H1 (cell line): ENCODE results near the gene INAFM2. TPM values are rescaled to one million over a fixed set of nuclear protein-coding genes. Genes with fewer than 3 reads are reported as not detected.

Experiments
- CTCF ChIA-PET: fragments of 300-600 bp; sonication (Branson Sonifier 250); formaldehyde crosslinking; loops from one replicate; lab custom pipeline; 2021; ENCODE audit not compliant: partially characterized antibody; lab: Charles Lee
- POLR2A ChIA-PET: fragments of 300-600 bp; sonication (Branson Sonifier 250); formaldehyde crosslinking; loops from one replicate; lab custom pipeline; 2021; ENCODE audit warnings: inconsistent platforms; ENCODE audit not compliant: partially characterized antibody; lab: Charles Lee
- DNase-seq, 2 experiments: peaks; one replicate each; pipeline versions ENCODE4 v3.0.0 to v3.0.0-alpha.2; 2010 to 2022; ENCODE audit warnings: low spot score in 2 of 2, low read depth in 1 of 2, mixed read lengths in 1 of 2
- FAIRE-seq: peaks from 2 replicates; lab custom pipeline; 2011; peaks lifted over from hg19 to GRCh38; lab: Jason Lieb, UNC
- H2AFZ ChIP-seq: 2 replicates; pipeline ENCODE4 v1.8.1; 2012; ENCODE audit warnings: low read length, inconsistent platforms
- H2AK5ac ChIP-seq: 2 replicates; pipeline ENCODE4 v1.6.1; 2013; ENCODE audit warnings: low read depth, low read length
- H2BK120ac ChIP-seq: replicated peaks from 2 replicates; pipeline ENCODE3; 2013; ENCODE audit warnings: low read depth, low read length, inconsistent platforms
- H2BK12ac ChIP-seq: 2 replicates; pipeline ENCODE4 v1.6.1; 2013; ENCODE audit warnings: low read depth, low read length
- H2BK15ac ChIP-seq: 2 replicates; pipeline ENCODE4 v1.6.1; 2013; ENCODE audit warnings: low read length
- H2BK20ac ChIP-seq: 2 replicates; pipeline ENCODE4 v1.6.1; 2013; ENCODE audit warnings: low read length
- H2BK5ac ChIP-seq: 2 replicates; pipeline ENCODE4 v1.6.1; 2013; ENCODE audit warnings: low read depth, low read length
- H3K14ac ChIP-seq: 2 replicates; pipeline ENCODE4 v1.6.1; 2013; ENCODE audit warnings: inconsistent platforms; ENCODE audit not compliant: insufficient read length
- H3K18ac ChIP-seq: 2 replicates; pipeline ENCODE4 v1.6.1; 2013; ENCODE audit warnings: low read length; ENCODE audit errors: extremely low read depth
- H3K23ac ChIP-seq: 2 replicates; pipeline ENCODE4 v1.6.1; 2013; ENCODE audit warnings: inconsistent platforms; ENCODE audit not compliant: insufficient read length
- H3K23me2 ChIP-seq: 2 replicates; pipeline ENCODE4 v1.6.1; 2013; ENCODE audit warnings: low read depth, low read length
- H3K27ac ChIP-seq: 2 replicates; pipeline ENCODE4 v1.6.1; 2011; ENCODE audit warnings: low read depth, low read length, inconsistent platforms
- H3K27me3 ChIP-seq, 4 experiments: replicated peaks in 1 of 4; 1 replicate in 1 of 4; 2 replicates in 3 of 4; pipeline versions ENCODE4 v1.6.1 to v1.8.1; 2011 to 2013; ENCODE audit warnings: low read length in 3 of 4, mild to moderate bottlenecking in 3 of 4, inconsistent platforms in 2 of 4, mixed read lengths in 2 of 4, moderate library complexity in 1 of 4; ENCODE audit not compliant: control insufficient read depth in 3 of 4, insufficient read depth in 3 of 4; ENCODE audit errors: extremely low read depth in 1 of 4
- H3K36me3 ChIP-seq, 4 experiments: 2 replicates each; pipeline versions ENCODE4 v1.6.1 to v1.8.1; 2011 to 2013; ENCODE audit warnings: mild to moderate bottlenecking in 4 of 4, low read length in 3 of 4, moderate library complexity in 2 of 4, control low read depth in 1 of 4, inconsistent platforms in 1 of 4; ENCODE audit not compliant: insufficient read depth in 4 of 4, control insufficient read depth in 2 of 4
- H3K4ac ChIP-seq: replicated peaks from 2 replicates; pipeline ENCODE3; 2013; ENCODE audit warnings: low read length, low read depth, mixed read lengths, inconsistent platforms; ENCODE audit not compliant: insufficient read length
- H3K4me1 ChIP-seq, 4 experiments: replicated peaks in 1 of 4; 1 replicate in 1 of 4; 2 replicates in 3 of 4; pipeline versions ENCODE4 v1.6.1 to v1.8.1; 2011 to 2013; ENCODE audit warnings: low read length in 3 of 4, inconsistent platforms in 2 of 4, mixed read lengths in 1 of 4; ENCODE audit not compliant: insufficient read depth in 4 of 4, control insufficient read depth in 3 of 4
- H3K4me2 ChIP-seq, 2 experiments: 2 replicates each; pipeline versions ENCODE4 v1.6.1 to v1.8.1; 2011 to 2013; ENCODE audit warnings: low read depth in 2 of 2, low read length in 2 of 2, control low read depth in 1 of 2, inconsistent platforms in 1 of 2, mild to moderate bottlenecking in 1 of 2; ENCODE audit not compliant: insufficient read depth in 1 of 2
- H3K4me3 ChIP-seq, 4 experiments: fragments of 200-600, 300-600 bp in 1 of 4; sonication (generic), shearing (Covaris generic), sonication (Bioruptor Twin) in 1 of 4; 2 replicates each; pipeline versions ENCODE4 v1.5.1 to v1.8.1; 2011 to 2016; ENCODE audit warnings: low read length in 4 of 4, low read depth in 3 of 4, control low read depth in 2 of 4, inconsistent platforms in 2 of 4, mild to moderate bottlenecking in 2 of 4, mixed read lengths in 1 of 4, moderate library complexity in 1 of 4; ENCODE audit not compliant: insufficient read depth in 2 of 4; ENCODE audit errors: extremely low read depth in 1 of 4
- H3K56ac ChIP-seq: replicated peaks from 2 replicates; pipeline ENCODE3; 2013; ENCODE audit warnings: low read depth, mild to moderate bottlenecking, mixed read lengths, low read length, inconsistent platforms; ENCODE audit not compliant: insufficient read length
- H3K79me1 ChIP-seq: 2 replicates; pipeline ENCODE4 v1.6.1; 2013; ENCODE audit warnings: low read depth, low read length, control low read depth
- H3K79me2 ChIP-seq, 2 experiments: 2 replicates each; pipeline versions ENCODE4 v1.6.1 to v1.8.1; 2012 to 2013; ENCODE audit warnings: low read length in 2 of 2, mild to moderate bottlenecking in 2 of 2, inconsistent platforms in 1 of 2; ENCODE audit not compliant: insufficient read depth in 2 of 2, control insufficient read depth in 1 of 2
- H3K9ac ChIP-seq, 4 experiments: replicated peaks in 1 of 4; 1 replicate in 1 of 4; 2 replicates in 3 of 4; pipeline versions ENCODE4 v1.6.1 to v1.8.1; 2011 to 2013; ENCODE audit warnings: low read depth in 3 of 4, low read length in 3 of 4, control low read depth in 2 of 4, mild to moderate bottlenecking in 2 of 4, moderate library complexity in 2 of 4, inconsistent platforms in 1 of 4; ENCODE audit errors: extremely low read depth in 1 of 4
- H3K9me3 ChIP-seq, 2 experiments: 2 replicates each; pipeline versions ENCODE4 v1.6.1 to v1.8.1; 2012 to 2013; ENCODE audit warnings: mild to moderate bottlenecking in 2 of 2, moderate library complexity in 2 of 2, control low read depth in 1 of 2, inconsistent platforms in 1 of 2, low read depth in 1 of 2, low read length in 1 of 2, mixed read lengths in 1 of 2; ENCODE audit not compliant: insufficient read depth in 2 of 2
- H4K20me1 ChIP-seq, 2 experiments: replicated peaks in 1 of 2; 2 replicates each; pipeline versions ENCODE3 to v1.8.1; 2011 to 2013; ENCODE audit warnings: inconsistent platforms in 2 of 2, low read length in 2 of 2, mild to moderate bottlenecking in 1 of 2; ENCODE audit not compliant: insufficient read depth in 2 of 2, control insufficient read depth in 1 of 2
- H4K5ac ChIP-seq: 2 replicates; pipeline ENCODE4 v1.6.1; 2013; ENCODE audit warnings: low read length, low read depth, mixed read lengths, inconsistent platforms; ENCODE audit not compliant: insufficient read length
- H4K8ac ChIP-seq: 2 replicates; pipeline ENCODE4 v1.8.0; 2013; ENCODE audit warnings: mild to moderate bottlenecking, moderate library complexity, low read length, inconsistent platforms; ENCODE audit not compliant: insufficient read depth; ENCODE audit errors: extremely low read depth
- H4K91ac ChIP-seq: replicated peaks from 2 replicates; pipeline ENCODE3; 2013; ENCODE audit warnings: low read length, mixed read lengths, inconsistent platforms; ENCODE audit not compliant: insufficient read length
- WGBS, 2 experiments: shearing (Covaris generic) in 1 of 2; methylation state at CpG; one replicate each; pipeline versions ENCODE4 v1.1.6 to v1.1.7; 2013 to 2015; ENCODE audit warnings: low lambda C conversion rate in 2 of 2, mixed read lengths in 2 of 2, inconsistent platforms in 1 of 2, low coverage in 1 of 2, missing lambda C conversion rate in 1 of 2; ENCODE audit not compliant: insufficient replicate concordance in 2 of 2, insufficient coverage in 1 of 2, insufficient read length in 1 of 2; ENCODE audit errors: extremely low coverage in 1 of 2, missing lambda C conversion rate in 1 of 2; 5-methylcytosine and 5-hydroxymethylcytosine counted together
- polyA plus RNA-seq, 7 experiments: library from polyadenylated mRNA; depleted of rRNA in 3 of 7; stranded (reverse) in 5 of 7; unstranded in 2 of 7; fragments of >200 nt in 5 of 7; fragments of 200-250 nt in 2 of 7; gene quantifications; 1 replicate in 5 of 7; 2 replicates in 1 of 7; 4 replicates in 1 of 7; pipeline versions ENCODE4 v1.2.1 to v1.2.3, GENCODE V29; 2011 to 2013; ENCODE audit warnings: missing spikeins in 2 of 7, mixed read lengths in 2 of 7
- total RNA-seq: library from RNA; stranded (reverse); fragmentation: NEBNext Ultra II Directional; extraction: Animal tissue kit (Norgen Biotek cat#: 25700); gene quantifications from 2 replicates; pipeline ENCODE4 v1.2.1, GENCODE V29; 2021

Gene INAFM2
- total and polyA plus RNA-seq, 2 of the 8 experiments (the other 6 are each of a cell fraction or from before 2014, with no cell fraction given) = 15.3 to 35.1 TPM

DNA sequence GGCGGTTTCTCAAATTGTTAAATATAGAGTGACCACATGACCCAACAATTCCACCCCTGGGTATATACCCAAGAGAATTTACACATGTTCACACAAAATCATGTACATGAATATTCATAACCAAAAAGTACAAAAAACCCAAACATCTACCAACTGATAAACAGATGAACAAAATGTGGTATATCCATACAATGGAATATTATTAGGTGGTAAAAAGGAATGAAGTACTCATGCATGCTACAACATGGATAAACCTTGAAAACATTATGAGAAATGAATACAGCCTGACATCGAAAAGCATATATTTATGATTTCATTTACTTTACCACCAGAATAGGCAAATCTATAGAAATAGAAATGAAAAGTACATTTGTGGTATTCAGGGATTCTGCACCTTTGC lies 23.1 kb upstream of the INAFM2 start:
- Histone ChIP-seq H2BK15ac (no peak overlapping the region), H2AK5ac (no peak overlapping the region), H3K56ac (no peak overlapping the region), H3K23me2 (no peaks in the 10 kb centered on the region), H2AFZ (no peak overlapping the region), H3K27ac (no peak overlapping the region), H3K9ac (no peak overlapping the region), H3K9me3 (0 out of 4 replicates have a peak, but pooled peaks cover 0 to 3% of the 10 kb centered on the region in 2 experiments), H4K20me1 (no peaks in the 10 kb centered on the region), H3K14ac (no peak overlapping the region), H4K5ac (no peak overlapping the region), H3K36me3 (no peaks in the 10 kb centered on the region), H3K23ac (no peak overlapping the region), H3K79me1 (no peaks in the 10 kb centered on the region), H2BK120ac (no peak overlapping the region), H2BK12ac (no peak overlapping the region), H4K91ac (no peak overlapping the region), H3K4me3 (no peak overlapping the region), H3K4me1 (peaks cover 0 to 20% (median 7%) of the 10 kb centered on the region in 4 experiments; a peak in 6 of 7 replicates), H3K4me2 (no peak overlapping the region), H3K79me2 (no peaks in the 10 kb centered on the region), H4K8ac (no peak overlapping the region), H3K4ac (no peak overlapping the region), H3K18ac (no peak overlapping the region), H2BK20ac (no peak overlapping the region), H3K27me3 (peaks cover 0 to 2% (median 0%) of the 10 kb centered on the region in 4 experiments; a peak in 2 of 7 replicates), H2BK5ac (no peak overlapping the region)
- WGBS, 2 experiments = 90% methylated on average over 2 of the region's 2 CpGs; no CpG with 5 or more reads in 1 of the 2 experiments
- no peak for FAIRE-seq
- ChIA-PET CTCF (interaction anchor here (1.8 to 23.9 kb wide), 7 partner anchors 10 to 255 kb away, joined by 6 to 584 read pairs (median 50); partner anchors contain the start of genes ANKRD63, CCDC9B and INAFM2), POLR2A (interaction anchor here (1.3 to 3.0 kb wide), 3 partner anchors 9 to 38 kb away, joined by 4 to 46 read pairs (median 6); no protein-coding TSS in a partner anchor)
- no peak for DNase-seq
